Karpas-422 (cell line): ENCODE measurements around the gene TXNL4A. TPM values are rescaled to one million over a fixed set of nuclear protein-coding genes. Genes with fewer than 3 reads are reported as not detected.

Source experiments
- DNase-seq: peaks from one replicate; pipeline ENCODE4 v3.0.0-alpha.2; 2015
- H2AFZ ChIP-seq: fragments of 200-600 bp; sonication (generic); 2 replicates; pipeline ENCODE4 v1.6.1; 2014; ENCODE audit warnings: antibody characterized with exemption, low read length, mixed read lengths
- H3K27ac ChIP-seq: fragments of 200-600 bp; sonication (generic); 2 replicates; pipeline ENCODE4 v1.5.1; 2014; ENCODE audit warnings: mild to moderate bottlenecking, low read length, moderate library complexity
- H3K27me3 ChIP-seq: fragments of 200-600 bp; sonication (generic); 2 replicates; pipeline ENCODE4 v1.6.1; 2014; ENCODE audit warnings: low read length, mixed read lengths
- H3K36me3 ChIP-seq: fragments of 200-600 bp; sonication (generic); 2 replicates; pipeline ENCODE4 v1.6.1; 2014; ENCODE audit warnings: low read length, mixed read lengths; ENCODE audit not compliant: insufficient read depth
- H3K4me1 ChIP-seq: fragments of 200-600 bp; sonication (generic); 2 replicates; pipeline ENCODE4 v1.6.1; 2014; ENCODE audit warnings: mild to moderate bottlenecking, low read length, mixed read lengths
- H3K4me2 ChIP-seq: fragments of 200-600 bp; sonication (generic); 2 replicates; pipeline ENCODE4 v1.6.1; 2014; ENCODE audit warnings: low read length, low read depth, mild to moderate bottlenecking; ENCODE audit not compliant: poor library complexity, severe bottlenecking
- H3K4me3 ChIP-seq: fragments of 200-600 bp; sonication (generic); 2 replicates; pipeline ENCODE4 v1.5.1; 2014; ENCODE audit warnings: mild to moderate bottlenecking, antibody characterized with exemption, low read length, mixed read lengths
- H3K79me2 ChIP-seq: fragments of 200-600 bp; sonication (generic); 2 replicates; pipeline ENCODE4 v1.6.1; 2014; ENCODE audit warnings: mild to moderate bottlenecking, low read length, mixed read lengths
- H3K9ac ChIP-seq: fragments of 200-600 bp; sonication (generic); 2 replicates; pipeline ENCODE4 v1.6.0; 2014; ENCODE audit warnings: low read length
- H3K9me2 ChIP-seq: fragments of 200-600 bp; sonication (generic), shearing (Covaris generic); replicated peaks from 2 replicates; pipeline ENCODE4 v1.6.0; 2014; ENCODE audit warnings: mild to moderate bottlenecking, low read length, moderate library complexity; ENCODE audit not compliant: insufficient read depth
- H3K9me3 ChIP-seq: fragments of 300-700, 200-600 bp; sonication (generic); 2 replicates; pipeline ENCODE4 v1.6.1; 2014; ENCODE audit warnings: low read length, mixed read lengths
- H4K20me1 ChIP-seq: fragments of 200-600 bp; sonication (generic); 2 replicates; pipeline ENCODE4 v1.6.1; 2014; ENCODE audit warnings: mild to moderate bottlenecking, antibody characterized with exemption, low read length, low read depth; ENCODE audit not compliant: insufficient read depth
- total RNA-seq: library from RNA; depleted of rRNA; stranded (reverse); fragments of >200 nt; shearing (Covaris generic); gene quantifications from 2 replicates; pipeline ENCODE4 v1.2.3, GENCODE V29; 2014; ENCODE audit warnings: low replicate concordance

Gene TXNL4A
- total RNA-seq, 1 experiment from 2014 or later: 186 TPM

DNA sequence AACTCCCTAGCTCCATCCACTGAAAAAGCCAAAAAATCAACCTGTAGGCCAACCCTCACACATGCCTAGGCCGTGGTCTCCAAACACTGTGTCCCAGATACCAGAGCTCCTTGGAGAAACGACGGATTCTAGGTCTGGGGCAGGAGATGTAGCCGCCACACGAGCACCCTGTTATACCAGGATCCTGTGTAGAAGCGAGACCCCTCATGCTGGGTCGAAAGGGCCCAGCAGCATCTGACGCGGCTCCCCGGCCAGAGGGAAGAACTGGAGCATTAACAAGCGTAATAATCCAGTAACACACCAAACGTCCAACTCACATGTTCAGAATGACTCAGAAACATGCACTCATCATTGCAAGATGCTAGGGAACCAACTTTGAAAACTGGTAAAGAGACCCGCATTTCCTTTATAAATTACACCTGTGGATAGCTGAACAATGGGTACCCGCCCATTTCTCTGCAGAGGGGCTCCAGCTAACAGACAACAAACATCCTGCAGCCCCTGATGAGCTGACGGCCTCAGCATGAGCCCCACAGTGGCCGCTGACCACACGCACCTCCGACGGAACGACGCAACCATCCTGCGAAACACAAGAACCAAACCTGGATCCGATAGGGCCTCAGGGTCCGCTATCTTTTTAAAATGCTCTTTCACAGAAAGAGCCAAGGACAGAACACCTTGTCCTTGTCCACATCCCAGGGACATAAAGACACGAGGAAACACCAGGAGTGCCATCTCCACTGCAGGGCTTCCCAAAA, 51.1 kb downstream of the TXNL4A start:
- Histone ChIP-seq H3K79me2 (peaks cover 98% of the 10 kb centered on the region), H4K20me1 (no peaks in the 10 kb centered on the region), H3K27ac (no peak overlapping the region), H3K9me3 (peaks cover 15% of the 10 kb centered on the region), H3K4me2 (no peak overlapping the region), H3K4me1 (no peaks in the 10 kb centered on the region), H2AFZ (no peak overlapping the region), H3K4me3 (no peak overlapping the region), H3K36me3 (peaks cover 91% of the 10 kb centered on the region), H3K9me2 (no peaks in the 10 kb centered on the region), H3K9ac (no peak overlapping the region), H3K27me3 (no peaks in the 10 kb centered on the region)
- DNase-seq: no peak

- Histone ChIP-seq H3K9me3 (peaks cover 19% of the 10 kb centered on the region), H4K20me1 (no peaks in the 10 kb centered on the region)
Measured at GRCh38 chr18:79936641-79937040, 51.7 kb downstream of the TXNL4A start.

GRCh38 chr18:79935925-79936324, 52.4 kb downstream of the TXNL4A start:
- Histone ChIP-seq H3K4me2 (no peak overlapping the region), H4K20me1 (no peaks in the 10 kb centered on the region), H3K36me3 (peaks cover 90% of the 10 kb centered on the region), H3K79me2 (peaks cover 98% of the 10 kb centered on the region), H3K9ac (no peak overlapping the region), H3K27ac (no peak overlapping the region), H2AFZ (no peak overlapping the region), H3K9me2 (no peaks in the 10 kb centered on the region), H3K4me3 (no peak overlapping the region), H3K4me1 (no peaks in the 10 kb centered on the region), H3K9me3 (peaks cover 25% of the 10 kb centered on the region), H3K27me3 (no peaks in the 10 kb centered on the region)
- no peak for DNase-seq

More at GRCh38 chr18:79936641-79937040, 51.7 kb downstream of the TXNL4A start:
- no peaks in the 10 kb centered on the region for H3K4me1 ChIP-seq
- H3K9ac ChIP-seq: no peak overlapping the region
- no peak overlapping the region for H3K27ac ChIP-seq
- no peak overlapping the region for H3K4me3 ChIP-seq
- H3K79me2 ChIP-seq: peaks cover 98% of the 10 kb centered on the region
- no peaks in the 10 kb centered on the region for H3K9me2 ChIP-seq
- H3K36me3 ChIP-seq: peaks cover 91% of the 10 kb centered on the region
- no peak for DNase-seq
- no peak overlapping the region for H3K4me2 ChIP-seq
- no peaks in the 10 kb centered on the region for H3K27me3 ChIP-seq
- H2AFZ ChIP-seq: no peak overlapping the region

DNA sequence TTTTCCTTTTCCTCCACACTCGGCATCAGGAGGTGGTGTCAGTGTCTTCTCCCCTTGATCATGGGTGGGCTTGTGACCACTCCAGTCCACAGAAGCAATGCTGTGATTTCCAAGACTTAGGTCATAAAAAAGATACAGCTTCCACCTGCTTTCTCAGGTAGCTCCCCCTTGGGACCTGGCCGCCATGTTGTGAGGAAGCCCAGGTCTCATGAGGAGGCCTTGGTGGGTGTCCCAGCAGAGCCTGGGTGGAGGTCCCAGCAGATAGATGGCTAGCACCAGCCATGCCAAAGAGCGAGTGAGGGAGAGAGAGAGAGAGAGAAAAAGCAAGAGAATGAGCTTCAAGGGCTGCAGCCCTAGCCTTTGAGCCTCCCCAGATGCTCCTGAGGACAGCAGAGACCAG, 52.9 kb downstream of the TXNL4A start:
- peaks cover 27% of the 10 kb centered on the region for H3K9me3 ChIP-seq
- H3K27ac ChIP-seq: no peak overlapping the region
- no peak overlapping the region for H3K4me3 ChIP-seq
- peaks cover 97% of the 10 kb centered on the region for H3K79me2 ChIP-seq
- H3K4me2 ChIP-seq: no peak overlapping the region
- H2AFZ ChIP-seq: no peak overlapping the region
- no peaks in the 10 kb centered on the region for H3K9me2 ChIP-seq
- no peaks in the 10 kb centered on the region for H3K4me1 ChIP-seq
- no peaks in the 10 kb centered on the region for H3K27me3 ChIP-seq
- H3K36me3 ChIP-seq: peaks cover 89% of the 10 kb centered on the region
- H4K20me1 ChIP-seq: no peaks in the 10 kb centered on the region
- DNase-seq: no peak
- H3K9ac ChIP-seq: no peak overlapping the region

- no peaks in the 10 kb centered on the region for H3K27me3 ChIP-seq
Measured at GRCh38 chr18:79935098-79935480, 53.3 kb downstream of the TXNL4A start.

GRCh38 chr18:79934311-79935097, 53.9 kb downstream of the TXNL4A start:
- Histone ChIP-seq H3K79me2 (peaks cover 97% of the 10 kb centered on the region), H3K9me3 (peaks cover 37% of the 10 kb centered on the region), H2AFZ (no peak overlapping the region), H3K27ac (no peak overlapping the region), H3K27me3 (no peaks in the 10 kb centered on the region), H3K4me2 (no peak overlapping the region), H3K9me2 (no peaks in the 10 kb centered on the region), H3K36me3 (peaks cover 93% of the 10 kb centered on the region), H4K20me1 (no peaks in the 10 kb centered on the region), H3K4me1 (no peaks in the 10 kb centered on the region), H3K9ac (no peak overlapping the region), H3K4me3 (no peak overlapping the region)
- DNase-seq: no peak

More at GRCh38 chr18:79935098-79935480, 53.3 kb downstream of the TXNL4A start:
- Histone ChIP-seq H3K9me2 (no peaks in the 10 kb centered on the region), H3K4me2 (no peak overlapping the region), H3K27ac (no peak overlapping the region), H3K79me2 (peaks cover 97% of the 10 kb centered on the region), H3K9ac (no peak overlapping the region), H3K4me3 (no peak overlapping the region), H2AFZ (no peak overlapping the region), H4K20me1 (no peaks in the 10 kb centered on the region), H3K36me3 (peaks cover 91% of the 10 kb centered on the region), H3K9me3 (peaks cover 31% of the 10 kb centered on the region), H3K4me1 (no peaks in the 10 kb centered on the region)
- no peak for DNase-seq

GRCh38 chr18:79933765-79934164, 54.6 kb downstream of the TXNL4A start:
- Histone ChIP-seq H3K4me2 (no peak overlapping the region), H3K9me2 (no peaks in the 10 kb centered on the region), H3K4me1 (no peaks in the 10 kb centered on the region), H3K36me3 (peaks cover 94% of the 10 kb centered on the region), H3K27me3 (no peaks in the 10 kb centered on the region), H3K27ac (no peak overlapping the region), H3K79me2 (peaks cover 97% of the 10 kb centered on the region), H3K9me3 (peaks cover 38% of the 10 kb centered on the region), H2AFZ (no peak overlapping the region), H4K20me1 (no peaks in the 10 kb centered on the region), H3K4me3 (no peak overlapping the region), H3K9ac (no peak overlapping the region)
- no peak for DNase-seq

GRCh38 chr18:79932907-79933306, 55.5 kb downstream of the TXNL4A start:
- H3K36me3 ChIP-seq: peaks cover 95% of the 10 kb centered on the region
- H3K9me3 ChIP-seq: peaks cover 38% of the 10 kb centered on the region

More at GRCh38 chr18:79932907-79933306, 55.5 kb downstream of the TXNL4A start:
- Histone ChIP-seq H3K79me2 (peaks cover 97% of the 10 kb centered on the region), H3K9me2 (no peaks in the 10 kb centered on the region), H3K9ac (no peak overlapping the region), H3K27ac (no peak overlapping the region), H2AFZ (no peak overlapping the region), H3K4me1 (no peaks in the 10 kb centered on the region), H3K4me3 (no peak overlapping the region), H3K27me3 (no peaks in the 10 kb centered on the region), H3K4me2 (no peak overlapping the region), H4K20me1 (no peaks in the 10 kb centered on the region)
- DNase-seq: peak; percentile 61
